ENCODE results near the gene NPFFR1.

NPFFR1 gene

GRCh38 chr10:70283445-70284399 is at the start of gene NPFFR1:
TSS of gene NPFFR1 (minus strand) at chr10:70284004. CDS start at chr10:70283676, 328 bp downstream.
- no peak for FAIRE-seq

GRCh38 chr10:70333268-70333667 is 49.5 kb upstream of the NPFFR1 start:
- FAIRE-seq, result no peak

DNA sequence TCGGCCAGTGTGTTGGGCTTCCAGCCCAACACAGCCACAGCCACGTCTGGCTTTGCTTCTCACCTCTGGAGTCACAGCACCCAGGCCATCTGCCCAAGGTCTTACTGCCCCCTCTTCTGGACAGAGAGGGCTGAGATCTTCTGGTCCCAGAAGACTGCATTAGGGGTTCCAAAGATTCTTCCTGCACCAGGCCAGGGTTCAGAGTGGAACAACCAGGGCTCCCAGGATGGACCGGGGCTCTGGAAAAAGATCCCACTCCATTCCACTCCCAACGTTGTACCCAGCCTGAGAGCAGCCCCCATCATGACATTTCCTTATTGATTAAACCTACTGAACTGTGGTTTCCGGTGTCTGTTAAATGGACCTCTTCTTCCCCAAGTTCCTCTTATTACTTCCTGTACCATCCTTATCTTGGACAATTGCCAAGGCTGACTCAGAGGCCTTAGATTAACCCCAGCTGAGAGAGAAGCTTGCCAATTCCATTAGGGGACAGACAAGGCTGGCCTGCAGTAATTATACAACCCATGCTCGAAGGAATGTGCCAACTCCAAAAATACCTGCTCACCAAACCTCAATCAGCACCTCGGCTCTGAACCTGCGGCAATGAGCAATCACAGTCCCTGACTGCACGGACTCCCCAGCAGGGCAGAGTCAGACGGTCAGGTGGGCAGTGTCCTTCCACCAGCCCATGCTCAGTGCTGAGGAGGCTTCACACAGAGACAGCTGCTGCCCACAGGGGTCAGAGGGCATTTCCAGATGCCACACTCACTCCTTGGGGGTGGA is 47.9 kb upstream of the NPFFR1 start:
- no peak for FAIRE-seq

GRCh38 chr10:70331160-70331485 is 47.3 kb upstream of the NPFFR1 start:
- FAIRE-seq, result no peak

DNA sequence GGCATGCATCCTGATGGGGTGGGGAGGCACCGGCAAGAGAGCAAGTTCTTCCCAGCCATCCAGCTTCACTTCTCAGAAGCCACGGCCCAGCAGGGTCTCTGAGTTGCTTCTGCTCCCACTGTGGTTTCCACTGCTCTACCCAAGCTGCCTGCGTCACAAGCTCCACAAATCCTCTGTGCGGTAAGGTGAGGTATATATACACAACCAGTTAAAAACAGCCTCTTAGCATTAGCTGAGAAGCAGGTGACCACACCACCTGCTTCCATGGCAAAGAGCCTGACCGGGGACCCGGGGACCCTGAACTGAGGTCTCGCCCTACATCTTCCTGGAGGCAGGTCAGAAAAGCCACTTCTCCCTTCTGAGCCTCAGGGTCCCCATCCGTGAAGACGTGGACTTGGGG is 46.9 kb upstream of the NPFFR1 start:
- no peak for FAIRE-seq

GRCh38 chr10:70328967-70329366 is 45.2 kb upstream of the NPFFR1 start:
- FAIRE-seq, result no peak

GRCh38 chr10:70328018-70328417 is 44.2 kb upstream of the NPFFR1 start:
- no peak for FAIRE-seq

DNA sequence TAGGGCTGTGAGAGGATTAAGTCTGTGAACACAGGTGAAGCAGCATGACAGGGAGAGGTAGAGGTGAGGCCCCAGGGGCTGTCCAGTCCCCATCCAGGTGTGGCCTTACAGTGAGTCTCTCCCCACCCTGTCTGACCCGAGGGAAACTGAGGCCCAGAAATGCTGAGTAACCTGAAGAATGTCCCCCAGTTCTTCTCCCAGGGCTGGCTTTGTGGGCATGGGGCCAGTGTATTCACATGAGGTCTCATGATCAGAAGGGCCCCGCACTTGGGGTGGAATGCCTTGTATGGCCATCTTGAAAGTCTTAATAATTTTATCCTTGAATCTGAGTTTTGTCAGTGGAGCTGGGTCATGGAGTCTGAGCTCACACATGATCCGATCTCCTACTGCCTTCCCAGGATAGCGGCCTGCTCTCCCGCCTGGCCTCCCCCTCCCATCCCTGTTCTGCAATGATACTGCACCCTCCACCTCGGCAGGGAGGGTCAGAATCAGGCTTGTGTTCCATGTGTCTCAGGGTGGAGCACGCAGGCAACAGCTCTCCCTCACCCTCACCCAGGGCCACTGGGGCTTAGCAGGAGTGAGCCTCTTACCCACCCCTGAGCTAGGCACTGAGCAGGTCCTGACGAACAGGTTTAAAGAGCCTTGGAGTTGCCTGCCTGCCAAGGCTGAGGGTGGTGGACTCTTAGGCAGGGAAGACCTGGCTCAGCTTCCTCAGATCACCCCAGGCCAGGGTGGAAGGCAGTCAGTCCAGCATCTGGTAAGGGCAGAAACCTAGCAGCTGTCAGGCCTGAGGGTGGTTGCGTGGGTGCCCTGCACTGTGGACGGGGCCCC is 41.4 kb upstream of the NPFFR1 start:
- FAIRE-seq, result no peak

- no peak for FAIRE-seq
These were observed 40.6 kb upstream of the NPFFR1 start for GRCh38 chr10:70324339-70324861.

GRCh38 chr10:70323697-70324338 is 40.0 kb upstream of the NPFFR1 start:
- FAIRE-seq, result no peak

- no peak for FAIRE-seq
These were observed 39.4 kb upstream of the NPFFR1 start for GRCh38 chr10:70323138-70323696.

DNA sequence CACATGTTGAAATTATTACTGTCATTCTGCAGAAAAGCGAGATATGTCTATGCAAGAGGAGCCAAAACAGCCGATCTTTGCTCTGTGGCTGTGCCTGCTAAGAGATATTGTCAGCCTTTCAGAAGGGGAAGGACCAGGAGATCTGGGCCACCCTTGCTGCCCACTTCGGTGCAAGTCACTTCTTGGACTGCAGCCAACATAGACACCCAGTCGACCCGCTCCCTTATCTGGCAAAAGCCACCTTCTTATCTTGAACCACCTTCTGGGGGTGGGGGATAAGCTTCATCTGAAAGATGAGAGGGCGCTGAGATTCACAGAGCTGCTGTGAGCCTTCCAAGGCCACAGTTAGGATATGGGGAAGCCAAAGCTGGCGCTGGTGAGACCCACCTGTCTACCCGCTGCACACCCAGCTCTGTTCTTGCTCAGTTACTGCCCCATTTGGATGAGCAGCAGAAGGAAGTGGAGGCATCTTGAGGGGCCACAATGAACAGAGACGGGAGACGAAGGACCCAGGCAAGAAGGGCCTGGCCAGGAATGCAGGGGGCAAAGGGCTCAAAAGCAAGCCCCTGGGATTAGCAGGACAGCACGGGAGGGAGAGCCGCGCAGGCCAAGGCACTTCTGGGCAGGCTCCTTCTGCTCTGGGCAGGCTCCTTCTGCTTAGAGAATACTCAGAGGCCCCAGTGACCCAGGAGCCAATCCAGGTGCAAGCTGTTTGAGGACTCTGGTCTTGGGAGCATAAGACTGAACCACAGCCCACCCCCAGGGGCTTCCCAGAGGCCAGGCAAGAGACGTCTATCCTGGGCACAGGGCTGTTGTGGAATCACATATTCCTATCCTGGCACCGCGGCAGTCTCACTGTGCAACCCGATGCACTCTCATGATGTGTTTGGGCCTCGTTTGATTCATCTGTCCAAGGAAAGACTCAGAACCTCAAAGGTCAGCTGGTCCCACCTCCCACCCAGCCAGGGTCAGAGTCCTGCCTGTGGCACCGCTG is 38.4 kb upstream of the NPFFR1 start:
- FAIRE-seq, result no peak

DNA sequence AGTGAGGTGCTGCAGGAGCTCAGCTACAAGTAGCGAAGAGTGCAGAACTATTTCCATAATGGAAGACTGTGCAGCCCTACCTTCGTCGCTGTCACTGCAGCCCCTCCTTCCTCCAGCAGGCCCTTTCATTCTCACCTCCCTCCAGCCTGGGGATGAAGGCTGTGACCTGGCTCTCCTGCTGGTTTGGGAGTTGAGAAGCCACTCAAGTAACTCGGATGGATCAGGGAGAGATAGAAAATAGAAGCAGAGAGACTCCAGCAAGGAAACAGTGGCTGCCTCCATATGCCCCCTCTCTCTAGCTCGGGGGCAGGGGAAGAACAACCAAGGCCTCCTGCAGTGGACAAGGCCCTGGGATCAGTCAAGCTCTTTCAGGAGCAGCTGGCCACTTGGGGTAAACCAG is 37.4 kb upstream of the NPFFR1 start:
- FAIRE-seq, result no peak

DNA sequence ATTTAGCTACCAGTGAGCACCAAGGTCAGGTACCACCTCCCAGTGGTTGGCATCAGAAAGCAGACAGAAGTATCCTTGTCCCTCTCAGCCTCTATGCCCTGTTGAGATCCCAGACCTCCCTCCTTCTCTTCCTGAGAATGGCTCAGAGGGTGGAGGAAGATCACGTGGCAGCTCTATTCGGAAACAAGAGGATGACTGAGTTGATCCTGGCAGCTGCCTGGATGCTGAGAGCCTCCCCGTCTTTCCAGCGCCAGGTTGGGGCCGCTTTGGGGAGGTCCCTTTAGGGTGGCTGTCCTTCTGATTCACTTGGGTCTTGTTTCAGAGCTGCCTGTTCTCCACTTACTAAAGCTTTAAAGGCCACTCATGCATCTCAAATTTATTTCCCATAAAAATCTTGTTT is 36.9 kb upstream of the NPFFR1 start:
- no peak for FAIRE-seq

DNA sequence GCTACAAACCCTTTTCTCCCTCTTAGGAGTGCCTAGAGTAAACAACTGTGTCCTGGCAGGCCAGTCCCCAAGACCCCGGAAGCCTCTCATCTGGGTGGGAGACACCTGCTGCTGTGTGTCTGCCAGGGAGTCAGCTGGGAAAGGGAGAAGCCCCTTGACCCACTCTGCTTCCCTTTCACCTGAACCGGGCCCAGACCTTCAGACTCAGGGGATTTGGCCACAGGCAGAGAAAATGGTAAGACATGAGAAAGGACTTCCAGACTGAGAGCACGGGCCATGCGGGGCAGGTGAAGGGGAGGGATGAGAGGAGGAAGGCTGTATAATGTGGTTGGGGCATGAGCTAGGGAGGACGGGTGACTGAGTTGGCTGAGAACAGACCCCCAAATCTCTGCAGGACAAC is 36.0 kb upstream of the NPFFR1 start:
- no peak for FAIRE-seq

- no peak for FAIRE-seq
These were observed 35.4 kb upstream of the NPFFR1 start for GRCh38 chr10:70319183-70319582.

DNA sequence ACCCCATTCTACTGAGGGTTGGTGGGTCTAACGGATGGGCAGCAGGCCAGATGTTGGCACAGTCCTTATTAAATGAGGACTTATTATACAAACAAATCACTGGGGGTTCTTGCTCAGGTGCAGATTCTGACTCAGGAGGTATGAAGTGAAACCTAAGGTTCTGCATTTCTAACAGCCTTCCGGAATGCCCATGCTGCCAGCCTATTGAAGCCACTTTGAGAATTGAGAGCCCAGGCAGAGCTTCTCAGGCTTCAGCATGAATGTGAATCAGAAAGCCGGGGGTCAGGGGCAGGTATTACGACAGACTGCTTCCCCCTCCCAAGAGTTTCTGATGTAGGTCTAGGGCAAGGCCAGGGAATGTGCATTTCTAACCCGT is 34.1 kb upstream of the NPFFR1 start:
- no peak for FAIRE-seq

DNA sequence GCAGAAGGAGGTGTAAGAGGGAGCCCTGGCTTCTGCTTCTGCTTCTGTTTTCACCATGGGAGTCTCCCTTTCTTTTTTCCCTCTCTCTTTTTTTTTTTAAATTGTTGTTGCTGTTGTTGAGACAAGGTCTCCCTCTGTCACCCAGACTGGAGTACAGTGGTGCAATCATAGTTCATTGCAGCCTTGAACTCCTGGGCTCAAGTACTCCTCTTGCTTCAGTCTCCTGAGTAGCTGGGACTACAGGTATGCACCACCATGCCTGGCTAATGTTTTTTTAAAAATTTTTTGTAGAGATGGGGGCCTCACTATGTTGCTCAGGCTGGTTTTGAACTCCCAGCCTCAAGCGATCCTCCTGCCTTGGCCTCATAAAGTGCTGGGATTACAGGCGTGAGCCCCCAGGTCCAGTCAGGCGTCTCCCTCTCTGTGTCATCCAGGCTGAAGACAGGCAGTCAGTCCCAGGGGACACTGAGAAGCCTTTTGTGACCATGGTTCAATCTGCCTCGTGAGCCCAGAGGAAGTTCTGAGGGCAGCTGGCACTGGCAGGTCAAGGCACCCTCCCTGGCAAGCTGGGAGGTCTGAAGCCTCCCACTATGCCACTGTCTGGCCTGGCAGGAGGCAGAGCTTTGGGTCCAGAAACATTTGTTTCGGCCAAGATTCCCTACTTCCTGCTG is 33.6 kb upstream of the NPFFR1 start:
- FAIRE-seq, result no peak

DNA sequence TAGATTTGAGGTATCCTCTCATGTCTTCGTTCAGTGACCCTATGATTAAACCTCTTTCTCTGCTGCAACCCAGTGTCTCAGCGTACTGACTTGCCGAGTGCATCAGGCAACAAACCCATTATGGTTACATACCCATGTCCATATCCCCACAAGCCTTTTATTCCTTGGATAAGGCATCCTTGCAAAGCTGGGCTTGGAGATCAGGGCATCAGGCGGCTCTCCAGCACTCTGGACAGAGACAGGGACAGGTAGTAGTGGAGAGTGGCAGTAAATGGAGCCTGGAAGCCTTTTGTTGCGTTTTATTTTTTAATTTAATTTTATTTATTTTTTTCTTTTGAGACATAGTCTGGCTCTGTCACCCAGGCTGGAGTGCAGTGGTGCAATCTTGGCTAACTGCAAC is 32.0 kb upstream of the NPFFR1 start:
- FAIRE-seq, result no peak

DNA sequence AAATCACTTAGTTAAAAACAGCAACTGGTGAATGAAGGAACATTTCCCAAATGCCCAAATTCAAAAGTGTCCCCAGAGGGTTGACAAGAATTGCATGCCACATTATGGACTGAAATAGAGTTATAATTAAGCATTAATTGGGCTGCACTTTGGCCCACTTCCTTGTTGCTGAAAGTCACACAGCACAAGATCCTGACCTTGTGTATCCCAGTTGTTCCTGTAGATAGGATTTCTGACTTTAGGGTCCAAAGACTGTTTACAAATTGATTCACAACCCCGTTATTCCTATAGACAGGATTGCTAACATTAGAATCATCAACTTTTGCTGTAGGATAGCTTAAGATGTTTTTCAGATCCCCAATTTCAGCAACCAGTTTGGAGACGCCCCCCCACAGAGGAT is 31.5 kb upstream of the NPFFR1 start:
- FAIRE-seq, result no peak

Measured in endometrium (tissue), 2 donors.